Measurements from ENCODE around the gene AGMAT. TPM values are rescaled to one million over a fixed set of nuclear protein-coding genes. Genes with fewer than 3 reads are reported as not detected.
A peak's percentile ranks its signal among the peaks of the same experiment; 100 is the strongest.

Gene AGMAT
- total and polyA plus RNA-seq, 2 of the 13 experiments (the other 11 are each of a cell fraction or from before 2014, with no cell fraction given), result 59.1 to 174 TPM

GRCh38 chr1:15568387-15569073, 16.3 kb downstream of the AGMAT start:
- Histone ChIP-seq H3K9me3 (ENCODE audit: low read length) (no peaks in the 10 kb centered on the region), H3K4me3 (replicated peaks in 1 of 3; ENCODE audit: insufficient read depth in 1 of 3, low read depth in 2 of 3, low read length in 3 of 3) (no peak overlapping the region), H3K4me1 (ENCODE audit: insufficient read depth, low read length) (0 out of 2 replicates have a peak, but pooled peaks cover 6% of the 10 kb centered on the region), H3K36me3 (replicated peaks in 1 of 2; ENCODE audit: control insufficient read depth in 1 of 2, insufficient read depth in 2 of 2, low read length in 2 of 2) (peaks cover 21 to 62% of the 10 kb centered on the region in 2 experiments), H3K27me3 (ENCODE audit: control insufficient read depth in 1 of 2, insufficient read depth in 2 of 2, low read length in 2 of 2) (no peaks in the 10 kb centered on the region), H2AFZ (ENCODE audit: low read length) (no peak overlapping the region), H3K79me2 (ENCODE audit: insufficient read depth, low read length) (no peaks in the 10 kb centered on the region), H3K4me2 (ENCODE audit: low read depth, low read length) (no peak overlapping the region), H4K20me1 (ENCODE audit: insufficient read depth, low read length) (no peaks in the 10 kb centered on the region), H3K27ac (ENCODE audit: extremely low read length, insufficient read depth, low read length) (no peak overlapping the region), H3K9ac (ENCODE audit: insufficient read depth, low read depth, low read length) (no peak overlapping the region)
- BruUV-seq (replicated peaks), result TSS peak; percentile 33
- DNase-seq (ENCODE audit: low spot score) (no peak), ATAC-seq (peak; percentile 23), FAIRE-seq (no peak)
- ChIA-PET CTCF (ENCODE audit: low intra/inter-chr PET ratio, low total read pairs) (no interaction called here), POLR2A (no interaction called here)
- intact Hi-C loops (cut with micrococcal nuclease; ENCODE audit: unreplicated experiment), result no loop called here
- 92% methylated on average over 18 of the region's 18 CpGs for whole genome bisulfite sequencing (ENCODE audit: low lambda C conversion rate)
- in situ Hi-C loops (cut with HindIII; ENCODE audit: extremely low pct_ligation_motif_present, low pct_unique_long_range_greater_than_20kb), result no loop called here
- 0 out of 2 replicates have a peak, but pooled peaks have one; percentile 3 for TF ChIP-seq POLR2AphosphoS5 (IDR thresholded peaks at IDR 0.05; ENCODE audit: low read depth, low read length)
- TF ChIP-seq ZUFSP (CRISPR knock-in tag; IDR thresholded peaks at IDR 0.05; ENCODE audit: borderline replicate concordance), result no peak
- TF ChIP-seq NCOA5 (CRISPR knock-in tag; IDR thresholded peaks at IDR 0.05), result 0 out of 2 replicates have a peak, but pooled peaks have one; percentile 43
- peak; percentile 53; the same call in 1 of the 2 replicates for TF ChIP-seq POLR2G (IDR thresholded peaks at IDR 0.05; ENCODE audit: low read depth, low read length)
- TF ChIP-seq, protein P1, sequence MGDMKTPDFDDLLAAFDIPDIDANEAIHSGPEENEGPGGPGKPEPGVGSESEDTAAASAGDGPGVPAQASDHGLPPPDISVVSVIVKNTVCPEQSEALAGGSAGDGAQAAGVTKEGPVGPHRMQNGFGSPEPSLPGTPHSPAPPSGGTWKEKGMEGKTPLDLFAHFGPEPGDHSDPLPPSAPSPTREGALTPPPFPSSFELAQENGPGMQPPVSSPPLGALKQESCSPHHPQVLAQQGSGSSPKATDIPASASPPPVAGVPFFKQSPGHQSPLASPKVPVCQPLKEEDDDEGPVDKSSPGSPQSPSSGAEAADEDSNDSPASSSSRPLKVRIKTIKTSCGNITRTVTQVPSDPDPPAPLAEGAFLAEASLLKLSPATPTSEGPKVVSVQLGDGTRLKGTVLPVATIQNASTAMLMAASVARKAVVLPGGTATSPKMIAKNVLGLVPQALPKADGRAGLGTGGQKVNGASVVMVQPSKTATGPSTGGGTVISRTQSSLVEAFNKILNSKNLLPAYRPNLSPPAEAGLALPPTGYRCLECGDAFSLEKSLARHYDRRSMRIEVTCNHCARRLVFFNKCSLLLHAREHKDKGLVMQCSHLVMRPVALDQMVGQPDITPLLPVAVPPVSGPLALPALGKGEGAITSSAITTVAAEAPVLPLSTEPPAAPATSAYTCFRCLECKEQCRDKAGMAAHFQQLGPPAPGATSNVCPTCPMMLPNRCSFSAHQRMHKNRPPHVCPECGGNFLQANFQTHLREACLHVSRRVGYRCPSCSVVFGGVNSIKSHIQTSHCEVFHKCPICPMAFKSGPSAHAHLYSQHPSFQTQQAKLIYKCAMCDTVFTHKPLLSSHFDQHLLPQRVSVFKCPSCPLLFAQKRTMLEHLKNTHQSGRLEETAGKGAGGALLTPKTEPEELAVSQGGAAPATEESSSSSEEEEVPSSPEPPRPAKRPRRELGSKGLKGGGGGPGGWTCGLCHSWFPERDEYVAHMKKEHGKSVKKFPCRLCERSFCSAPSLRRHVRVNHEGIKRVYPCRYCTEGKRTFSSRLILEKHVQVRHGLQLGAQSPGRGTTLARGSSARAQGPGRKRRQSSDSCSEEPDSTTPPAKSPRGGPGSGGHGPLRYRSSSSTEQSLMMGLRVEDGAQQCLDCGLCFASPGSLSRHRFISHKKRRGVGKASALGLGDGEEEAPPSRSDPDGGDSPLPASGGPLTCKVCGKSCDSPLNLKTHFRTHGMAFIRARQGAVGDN (CRISPR knock-in tag; IDR thresholded peaks at IDR 0.05), result peak; percentile 12; the same call in 1 of the 2 replicates
- TF ChIP-seq, protein P2, sequence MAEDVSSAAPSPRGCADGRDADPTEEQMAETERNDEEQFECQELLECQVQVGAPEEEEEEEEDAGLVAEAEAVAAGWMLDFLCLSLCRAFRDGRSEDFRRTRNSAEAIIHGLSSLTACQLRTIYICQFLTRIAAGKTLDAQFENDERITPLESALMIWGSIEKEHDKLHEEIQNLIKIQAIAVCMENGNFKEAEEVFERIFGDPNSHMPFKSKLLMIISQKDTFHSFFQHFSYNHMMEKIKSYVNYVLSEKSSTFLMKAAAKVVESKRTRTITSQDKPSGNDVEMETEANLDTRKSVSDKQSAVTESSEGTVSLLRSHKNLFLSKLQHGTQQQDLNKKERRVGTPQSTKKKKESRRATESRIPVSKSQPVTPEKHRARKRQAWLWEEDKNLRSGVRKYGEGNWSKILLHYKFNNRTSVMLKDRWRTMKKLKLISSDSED (CRISPR knock-in tag; IDR thresholded peaks at IDR 0.05), result no peak
- no peak for TF ChIP-seq GABPB1 (CRISPR knock-in tag; IDR thresholded peaks at IDR 0.05)
- peak; percentile 47 for TF ChIP-seq AGO2 (optimal IDR thresholded peaks at IDR 0.05; ENCODE audit: low read depth, low read length)
- TF ChIP-seq RBM22 (optimal IDR thresholded peaks at IDR 0.05; ENCODE audit: low read length), result peak; percentile 51
